ENCODE measurements around the gene EPM2A. TPM values are rescaled to one million over a fixed set of nuclear protein-coding genes. Genes with fewer than 3 reads are reported as not detected.
A peak's percentile ranks its signal among the peaks of the same experiment; 100 is the strongest.

EPM2A gene
- total and polyA plus RNA-seq, 2 of the 4 experiments (the other 2 are of a cell fraction): 2.1 to 4.5 TPM

- H4K20me1 ChIP-seq (ENCODE audit: insufficient read depth, low read length): no peaks in the 10 kb centered on the region
- no peak overlapping the region for H3K9ac ChIP-seq (ENCODE audit: low read depth, low read length)
- H4K5ac ChIP-seq (ENCODE audit: low read depth, low read length): no peak overlapping the region
- no peak overlapping the region for H2BK120ac ChIP-seq (ENCODE audit: low read depth, low read length)
- no peaks in the 10 kb centered on the region for H3K79me1 ChIP-seq (ENCODE audit: low read depth in 1 of 2, low read length in 2 of 2)
- no peak for TF ChIP-seq SMC3 (IDR thresholded peaks at IDR 0.05; ENCODE audit: low read depth, low read length)
- no peak for TF ChIP-seq FOS (IDR thresholded peaks at IDR 0.05; ENCODE audit: low read depth, low read length)
- no peak for TF ChIP-seq RFX5 (IDR thresholded peaks at IDR 0.05; ENCODE audit: low read depth, low read length)
- no peak for TF ChIP-seq CTCF (conservative IDR thresholded peaks at IDR 0.05; ENCODE audit: low read depth, low read length)
- no peak for TF ChIP-seq CHD1 (IDR thresholded peaks at IDR 0.05; ENCODE audit: low read depth, low read length)
- no peak overlapping the region for H2BK20ac ChIP-seq (ENCODE audit: low read depth, low read length)
- no peak overlapping the region for H4K8ac ChIP-seq (ENCODE audit: low read depth in 2 of 2, low read length in 2 of 2)
- dilution Hi-C loops (cut with HindIII; ENCODE audit: low sequenced_read_pairs, unreplicated experiment) (no loop called here), intact Hi-C loops (cut with micrococcal nuclease) (no loop called here), in situ Hi-C loops (cut with MboI; ENCODE audit: low sequenced_read_pairs) (no loop called here)
- no peaks in the 10 kb centered on the region for H3K4me1 ChIP-seq (ENCODE audit: control insufficient read depth, insufficient read depth, low read length)
- no peak overlapping the region for H2AFZ ChIP-seq (replicated peaks; ENCODE audit: low read length, poor library complexity)
- H3K4me3 ChIP-seq (ENCODE audit: insufficient read depth, low read depth, low read length): no peak overlapping the region
- no peaks in the 10 kb centered on the region for H3K9me1 ChIP-seq (ENCODE audit: insufficient read depth, low read length)
- DNase-seq (peak; percentile 9), ATAC-seq (ENCODE audit: low read depth) (peak; percentile 66)
- H3K36me3 ChIP-seq (ENCODE audit: control insufficient read depth, insufficient read depth, low read length): no peaks in the 10 kb centered on the region
- H2BK5ac ChIP-seq (ENCODE audit: low read depth, low read length, poor library complexity, severe bottlenecking): no peak overlapping the region
- H3K18ac ChIP-seq (ENCODE audit: low read depth, low read length): no peak overlapping the region
- H4K91ac ChIP-seq (ENCODE audit: insufficient read depth, low read depth, low read length): no peak overlapping the region
- no peak overlapping the region for H3K56ac ChIP-seq (ENCODE audit: extremely low read depth, insufficient read depth, low read length)
- no peak overlapping the region for H2AK9ac ChIP-seq (replicated peaks; ENCODE audit: low read depth, low read length, poor library complexity)
- H3K23ac ChIP-seq (ENCODE audit: low read depth, low read length): no peak overlapping the region
- ChIA-PET POLR2A (ENCODE audit: unreplicated experiment) (no interaction called here), CTCF (interaction anchor here (0.8 kb wide), 1 partner anchor 17 kb away, joined by 3 read pairs; no protein-coding TSS in a partner anchor)
- H2AK5ac ChIP-seq (ENCODE audit: low read depth, low read length): no peak overlapping the region
- no peak overlapping the region for H3K4me2 ChIP-seq (ENCODE audit: low read depth, low read length)
- H3K4ac ChIP-seq (ENCODE audit: low read depth, low read length): no peak overlapping the region
- H3K14ac ChIP-seq (replicated peaks; ENCODE audit: low read depth, low read length): no peak overlapping the region
- BruUV-seq (replicated peaks): no TSS peak
- no peak overlapping the region for H2BK15ac ChIP-seq (ENCODE audit: low read depth, low read length)
- WGBS, 2 experiments (ENCODE audit: extremely low coverage in 2 of 2, insufficient read length in 1 of 2): no CpG with 5 or more reads among the region's 1 CpG
- H3K27ac ChIP-seq (ENCODE audit: insufficient read depth, low read length): no peak overlapping the region
- no peaks in the 10 kb centered on the region for H3K27me3 ChIP-seq (ENCODE audit: control insufficient read depth, insufficient read depth, low read length)
- H3K9me3 ChIP-seq (ENCODE audit: control insufficient read depth, insufficient read depth, low read length): no peaks in the 10 kb centered on the region
Measured at GRCh38 chr6:145608850-145609249, 126.5 kb downstream of the EPM2A start.
